Mammary epithelial cell (primary cell): ENCODE data around the gene FAM114A1.

Source experiments
- CTCF ChIP-seq, 2 donors: IDR thresholded peaks in 1 of 2; conservative IDR thresholded peaks in 1 of 2; 2 replicates each; pipeline ENCODE4 v1.5.1; 2011 to 2012; ENCODE audit warnings: inconsistent platforms in 2 of 2, low read length in 2 of 2, mild to moderate bottlenecking in 2 of 2, control low read depth in 1 of 2, low read depth in 1 of 2; ENCODE audit not compliant: insufficient read depth in 1 of 2; ENCODE audit errors: extremely low read depth in 1 of 2
- EZH2 ChIP-seq: IDR thresholded peaks from 2 replicates; pipeline ENCODE4 v1.6.1; 2012; ENCODE audit warnings: low read length, inconsistent platforms, borderline replicate concordance

- TF ChIP-seq EZH2, result no peak
- no peak for TF ChIP-seq CTCF (conservative IDR thresholded peaks at IDR 0.05 in 1 of 2, IDR thresholded peaks at IDR 0.05 in 1 of 2; ENCODE audit: extremely low read depth in 1 of 2, insufficient read depth in 1 of 2, low read depth in 1 of 2, low read length in 2 of 2)
These were observed 89.7 kb downstream of the FAM114A1 start for GRCh38 chr4:38957261-38957815.
